Measurements from ENCODE around the gene CTNNAL1.
A peak's percentile ranks its signal among the peaks of the same experiment; 100 is the strongest.

CTNNAL1 gene

DNA sequence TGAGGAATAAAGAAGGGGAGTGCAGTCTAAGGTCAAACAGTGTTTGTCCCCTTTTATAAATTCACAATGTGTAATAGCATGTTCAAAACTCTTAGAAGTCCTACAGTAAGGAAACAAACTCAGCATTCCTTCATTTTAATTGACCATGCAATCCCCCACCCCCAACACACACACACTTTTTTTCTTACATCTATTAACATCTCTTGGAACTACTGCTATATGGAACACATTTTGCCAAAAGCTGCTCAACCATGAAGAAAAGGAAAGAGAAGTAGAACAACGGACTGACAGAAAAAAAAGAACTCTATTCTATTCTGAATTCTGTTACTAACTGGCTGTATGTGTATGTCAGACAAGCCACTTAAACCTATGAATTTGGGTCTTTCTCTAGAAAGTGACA, 2.8 kb upstream of the CTNNAL1 start:
- no peaks in the 10 kb centered on the region for H3K9me3 ChIP-seq (ENCODE audit: control insufficient read depth in 5 of 5, low read length in 5 of 5)
- no peak overlapping the region for H3K9ac ChIP-seq (ENCODE audit: low read length in 5 of 5)
- H3K27ac ChIP-seq (ENCODE audit: low read depth, low read length), result no peak overlapping the region

DNA sequence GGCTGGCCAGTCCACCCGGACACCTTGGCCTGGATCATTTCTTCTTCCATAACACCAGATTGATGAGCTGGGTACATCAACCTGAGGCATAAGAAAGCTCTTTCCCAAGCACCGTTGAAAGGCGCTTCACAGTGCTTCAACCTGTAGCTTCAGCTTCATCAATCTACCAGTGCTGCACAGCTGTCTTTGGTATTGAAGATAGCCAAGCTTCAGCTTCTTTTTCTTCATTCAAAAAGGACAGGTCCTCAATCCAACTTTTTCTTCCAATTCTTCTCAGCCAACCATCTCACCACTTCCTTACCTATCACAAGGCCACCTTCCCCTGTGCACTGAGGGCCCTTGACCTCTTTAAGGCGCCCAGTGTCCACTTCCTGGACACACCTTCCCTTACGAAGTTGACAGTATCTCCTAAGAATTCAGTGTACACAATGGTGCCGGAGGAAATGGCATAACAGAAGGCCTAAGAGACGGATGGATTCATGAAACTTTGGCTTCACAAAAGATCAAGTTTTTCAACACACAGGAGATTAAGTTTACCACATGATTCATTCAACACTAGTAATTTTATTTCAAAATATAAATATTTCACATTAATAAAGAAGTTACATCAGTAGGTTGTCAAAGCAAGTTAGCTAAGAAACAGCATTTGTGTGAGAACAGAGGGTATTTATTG, 1.4 kb upstream of the CTNNAL1 start:
- Histone ChIP-seq H3K9me3 (ENCODE audit: control insufficient read depth in 5 of 5, low read length in 5 of 5) (no peaks in the 10 kb centered on the region), H3K27me3 (ENCODE audit: control insufficient read depth in 5 of 5, insufficient read depth in 4 of 5, low read length in 5 of 5) (no peaks in the 10 kb centered on the region), H3K4me1 (ENCODE audit: control insufficient read depth in 5 of 5, insufficient read depth in 5 of 5, low read length in 5 of 5) (peaks cover 6 to 40% (median 36%) of the 10 kb centered on the region in 5 donors), H3K9ac (ENCODE audit: low read length in 5 of 5) (peak overlapping the region in 2 of 5 donors; percentile 42 to 72), H3K4me3 (ENCODE audit: low read depth in 1 of 5, low read length in 5 of 5) (no peak overlapping the region), H3K36me3 (ENCODE audit: control insufficient read depth in 5 of 5, insufficient read depth in 5 of 5, low read length in 5 of 5) (peaks cover 0 to 8% (median 0%) of the 10 kb centered on the region in 5 donors), H3K27ac (ENCODE audit: low read depth, low read length) (peak overlapping the region; percentile 82)

More for the DNA sequence above, 2.8 kb upstream of the CTNNAL1 start:
- H3K4me1 ChIP-seq (ENCODE audit: control insufficient read depth in 5 of 5, insufficient read depth in 5 of 5, low read length in 5 of 5), result peaks cover 6 to 34% (median 28%) of the 10 kb centered on the region in 5 donors
- no peak overlapping the region for H3K4me3 ChIP-seq (ENCODE audit: low read depth in 1 of 5, low read length in 5 of 5)
- H3K36me3 ChIP-seq (ENCODE audit: control insufficient read depth in 5 of 5, insufficient read depth in 5 of 5, low read length in 5 of 5), result peaks cover 0 to 14% (median 6%) of the 10 kb centered on the region in 5 donors
- no peaks in the 10 kb centered on the region for H3K27me3 ChIP-seq (ENCODE audit: control insufficient read depth in 5 of 5, insufficient read depth in 4 of 5, low read length in 5 of 5)

DNA sequence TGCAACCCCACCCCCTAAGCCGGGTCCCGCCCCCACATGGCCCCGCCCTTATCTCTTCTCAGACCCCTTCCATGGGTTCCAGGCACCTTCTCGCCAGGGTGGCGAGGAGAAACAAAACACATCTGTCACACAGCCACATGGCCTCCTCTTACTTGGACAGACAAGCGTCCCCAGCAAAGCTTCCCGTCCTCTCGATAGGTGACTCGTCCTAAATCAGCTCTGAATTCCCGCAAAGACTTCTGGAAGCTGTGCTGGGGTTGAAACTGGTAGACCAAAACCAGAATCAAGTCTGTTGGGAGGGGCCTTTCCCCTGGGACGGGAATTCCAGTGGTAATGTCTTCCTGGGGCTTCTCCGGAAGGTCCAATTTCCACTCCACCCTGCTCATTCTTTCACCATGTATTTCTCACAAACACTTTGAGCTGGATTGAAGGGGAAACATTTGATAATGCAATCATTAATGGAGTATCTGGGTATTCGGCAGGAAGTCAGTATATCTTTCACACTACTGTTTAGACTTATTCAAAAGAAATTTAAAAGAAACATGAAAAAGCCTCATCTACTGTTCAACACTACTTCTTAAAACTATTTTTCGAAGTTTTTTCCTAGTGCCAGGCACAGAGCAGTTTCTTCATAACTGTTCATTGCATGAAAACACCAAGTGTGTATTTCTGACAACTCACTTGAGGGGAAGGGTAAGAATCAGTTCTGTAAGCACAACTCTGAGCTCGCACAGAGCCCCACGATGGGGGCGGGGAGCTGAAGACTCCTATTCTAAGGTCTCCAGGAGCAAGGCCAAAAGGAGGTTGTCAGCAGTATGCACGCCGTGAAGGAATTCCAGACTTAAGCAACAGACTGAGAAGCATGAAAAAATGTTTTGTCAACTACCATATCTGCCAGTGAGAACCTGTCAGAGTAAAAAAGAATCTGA, 644 bp upstream of the CTNNAL1 start:
- H3K27ac ChIP-seq (ENCODE audit: low read depth, low read length), result peak overlapping the region; percentile 82
- peaks cover 6 to 40% (median 36%) of the 10 kb centered on the region in 5 donors for H3K4me1 ChIP-seq (ENCODE audit: control insufficient read depth in 5 of 5, insufficient read depth in 5 of 5, low read length in 5 of 5)
- H3K4me3 ChIP-seq (ENCODE audit: low read depth in 1 of 5, low read length in 5 of 5), result peak overlapping the region; percentile 63 to 82 (median 75)
- peaks cover 0 to under 1% (median 0%) of the 10 kb centered on the region in 5 donors for H3K36me3 ChIP-seq (ENCODE audit: control insufficient read depth in 5 of 5, insufficient read depth in 5 of 5, low read length in 5 of 5)
- H3K9ac ChIP-seq (ENCODE audit: low read length in 5 of 5), result peak overlapping the region; percentile 42 to 87 (median 72)
- no peaks in the 10 kb centered on the region for H3K9me3 ChIP-seq (ENCODE audit: control insufficient read depth in 5 of 5, low read length in 5 of 5)
- H3K27me3 ChIP-seq (ENCODE audit: control insufficient read depth in 5 of 5, insufficient read depth in 4 of 5, low read length in 5 of 5), result no peaks in the 10 kb centered on the region

DNA sequence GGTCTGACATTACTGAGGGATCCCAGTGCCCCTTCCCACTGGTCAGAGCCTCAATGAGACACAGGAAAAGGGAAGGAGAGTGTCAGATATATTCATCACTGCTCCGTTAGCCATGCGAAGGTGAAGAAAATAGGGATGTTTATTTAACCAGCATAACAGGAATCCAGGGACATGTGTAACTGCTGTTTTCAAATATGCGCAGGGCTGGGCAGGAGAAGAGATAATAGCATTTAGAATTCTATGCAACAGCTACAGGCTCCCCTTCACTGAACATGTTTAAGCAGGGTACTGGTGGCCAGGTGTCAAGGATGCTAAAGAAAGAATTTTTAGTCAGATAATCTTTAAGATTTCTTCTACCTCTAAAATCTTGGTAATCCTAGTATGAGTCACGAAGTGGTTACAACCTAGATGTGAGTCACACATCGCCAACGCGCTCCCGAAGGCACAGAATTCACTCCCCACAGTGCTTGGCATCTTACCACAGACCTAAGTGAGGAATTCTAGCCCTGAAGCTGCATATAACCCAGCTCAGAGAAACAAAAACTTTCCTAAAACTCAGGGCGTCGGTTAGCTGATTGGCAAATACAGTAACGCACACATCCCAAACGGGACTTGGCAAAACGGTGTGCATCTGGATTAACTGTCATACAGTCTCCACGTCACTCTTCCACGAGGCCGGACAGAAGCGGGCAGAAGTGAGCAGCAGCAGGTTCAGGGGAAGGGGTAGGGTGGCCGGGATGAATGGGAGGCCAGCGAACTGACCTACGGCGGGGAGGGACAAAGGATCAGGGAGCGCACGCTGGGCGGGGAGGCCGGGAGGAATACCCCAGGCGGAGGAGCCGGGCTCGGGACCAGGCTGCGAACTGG, 1.1 kb downstream of the CTNNAL1 start:
- Histone ChIP-seq H3K36me3 (ENCODE audit: control insufficient read depth in 5 of 5, insufficient read depth in 5 of 5, low read length in 5 of 5) (no peaks in the 10 kb centered on the region), H3K27me3 (ENCODE audit: control insufficient read depth in 5 of 5, insufficient read depth in 4 of 5, low read length in 5 of 5) (no peaks in the 10 kb centered on the region), H3K9me3 (ENCODE audit: control insufficient read depth in 5 of 5, low read length in 5 of 5) (no peaks in the 10 kb centered on the region), H3K4me1 (ENCODE audit: control insufficient read depth in 5 of 5, insufficient read depth in 5 of 5, low read length in 5 of 5) (peaks cover 6 to 40% (median 37%) of the 10 kb centered on the region in 5 donors), H3K9ac (ENCODE audit: low read length in 5 of 5) (peak overlapping the region; percentile 57 to 96 (median 92)), H3K4me3 (ENCODE audit: low read depth in 1 of 5, low read length in 5 of 5) (peak overlapping the region; percentile 79 to 87 (median 80)), H3K27ac (ENCODE audit: low read depth, low read length) (peak overlapping the region; percentile 90)

DNA sequence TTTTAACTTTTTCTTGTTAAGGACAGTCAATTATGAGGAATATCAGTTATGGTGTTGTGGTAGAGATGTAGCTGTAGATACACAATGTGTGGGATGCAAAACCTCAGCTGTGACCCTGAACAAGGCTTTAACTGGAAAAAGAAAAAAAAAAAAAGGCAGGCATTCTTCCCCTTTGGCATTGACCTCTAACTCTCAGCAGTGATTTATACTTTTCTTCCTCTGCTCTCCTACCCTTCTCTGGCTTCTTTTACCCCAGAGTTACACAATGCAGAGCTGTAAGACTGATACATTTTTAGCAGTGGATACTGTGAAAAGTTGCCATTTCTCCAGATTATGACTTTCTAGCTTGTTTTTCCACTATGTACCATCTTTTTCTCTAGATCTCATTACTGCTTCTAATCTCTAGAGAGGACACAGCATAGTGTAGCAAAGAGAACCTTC, 2.0 kb downstream of the CTNNAL1 start:
- Histone ChIP-seq H3K27me3 (ENCODE audit: control insufficient read depth in 5 of 5, insufficient read depth in 4 of 5, low read length in 5 of 5) (no peaks in the 10 kb centered on the region), H3K4me1 (ENCODE audit: control insufficient read depth in 5 of 5, insufficient read depth in 5 of 5, low read length in 5 of 5) (peaks cover 6 to 42% (median 39%) of the 10 kb centered on the region in 5 donors), H3K4me3 (ENCODE audit: low read depth in 1 of 5, low read length in 5 of 5) (peak overlapping the region in 1 of 5 donors; percentile 79), H3K9ac (ENCODE audit: low read length in 5 of 5) (peak overlapping the region in 2 of 5 donors; percentile 8 to 36), H3K27ac (ENCODE audit: low read depth, low read length) (peak overlapping the region; percentile 85), H3K36me3 (ENCODE audit: control insufficient read depth in 5 of 5, insufficient read depth in 5 of 5, low read length in 5 of 5) (no peaks in the 10 kb centered on the region), H3K9me3 (ENCODE audit: control insufficient read depth in 5 of 5, low read length in 5 of 5) (no peaks in the 10 kb centered on the region)

DNA sequence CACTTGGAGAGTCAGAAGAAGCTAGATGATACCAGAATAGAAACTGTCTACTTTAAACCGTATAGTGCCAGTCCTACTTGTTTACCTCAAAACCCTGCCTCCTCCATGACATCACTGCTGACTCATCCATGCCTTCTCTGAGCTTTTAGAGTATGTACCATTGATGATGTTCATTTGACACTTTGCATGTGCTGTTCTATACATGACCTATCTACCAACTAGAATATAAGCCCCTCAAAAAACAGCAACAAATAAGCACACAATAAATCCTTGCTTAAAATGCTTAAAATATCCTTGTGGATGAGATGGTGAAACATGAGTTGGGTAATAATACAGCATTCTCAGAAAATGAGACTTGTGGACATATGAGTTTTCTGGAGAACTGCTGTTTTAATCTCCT, 2.6 kb downstream of the CTNNAL1 start:
- Histone ChIP-seq H3K36me3 (ENCODE audit: control insufficient read depth in 5 of 5, insufficient read depth in 5 of 5, low read length in 5 of 5) (no peaks in the 10 kb centered on the region), H3K27ac (ENCODE audit: low read depth, low read length) (peak overlapping the region; percentile 85), H3K9ac (ENCODE audit: low read length in 5 of 5) (no peak overlapping the region), H3K9me3 (ENCODE audit: control insufficient read depth in 5 of 5, low read length in 5 of 5) (no peaks in the 10 kb centered on the region), H3K4me1 (ENCODE audit: control insufficient read depth in 5 of 5, insufficient read depth in 5 of 5, low read length in 5 of 5) (peaks cover 6 to 44% (median 39%) of the 10 kb centered on the region in 5 donors), H3K27me3 (ENCODE audit: control insufficient read depth in 5 of 5, insufficient read depth in 4 of 5, low read length in 5 of 5) (no peaks in the 10 kb centered on the region), H3K4me3 (ENCODE audit: low read depth in 1 of 5, low read length in 5 of 5) (no peak overlapping the region)

DNA sequence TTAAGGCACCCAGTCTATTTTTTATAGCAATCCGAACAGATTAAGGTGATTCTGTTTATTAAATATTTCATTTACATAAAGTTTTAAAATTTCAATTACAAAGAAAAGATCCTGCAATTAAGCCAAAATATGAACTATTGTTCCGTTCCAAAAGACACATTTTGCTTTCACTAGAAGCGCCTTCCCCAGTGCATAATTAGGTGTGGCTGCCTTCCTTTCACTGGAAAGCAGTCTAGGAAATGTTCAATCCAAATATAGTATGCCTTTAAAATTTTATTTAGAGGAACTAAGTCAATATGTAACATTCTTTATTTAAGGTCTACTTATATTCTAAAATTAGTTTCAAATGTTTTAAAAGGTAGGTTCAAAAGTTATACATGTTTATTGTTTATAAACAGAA, 7.6 kb downstream of the CTNNAL1 start:
- Histone ChIP-seq H3K9me3 (ENCODE audit: control insufficient read depth in 5 of 5, low read length in 5 of 5) (peaks cover 3 to 14% (median 10%) of the 10 kb centered on the region in 5 donors), H3K27ac (ENCODE audit: low read depth, low read length) (no peak overlapping the region), H3K4me3 (ENCODE audit: low read depth in 1 of 5, low read length in 5 of 5) (no peak overlapping the region), H3K4me1 (ENCODE audit: control insufficient read depth in 5 of 5, insufficient read depth in 5 of 5, low read length in 5 of 5) (peaks cover 0 to 17% (median under 1%) of the 10 kb centered on the region in 5 donors), H3K36me3 (ENCODE audit: control insufficient read depth in 5 of 5, insufficient read depth in 5 of 5, low read length in 5 of 5) (peaks cover 0 to 11% (median 0%) of the 10 kb centered on the region in 5 donors), H3K27me3 (ENCODE audit: control insufficient read depth in 5 of 5, insufficient read depth in 4 of 5, low read length in 5 of 5) (no peaks in the 10 kb centered on the region), H3K9ac (ENCODE audit: low read length in 5 of 5) (no peak overlapping the region)

DNA sequence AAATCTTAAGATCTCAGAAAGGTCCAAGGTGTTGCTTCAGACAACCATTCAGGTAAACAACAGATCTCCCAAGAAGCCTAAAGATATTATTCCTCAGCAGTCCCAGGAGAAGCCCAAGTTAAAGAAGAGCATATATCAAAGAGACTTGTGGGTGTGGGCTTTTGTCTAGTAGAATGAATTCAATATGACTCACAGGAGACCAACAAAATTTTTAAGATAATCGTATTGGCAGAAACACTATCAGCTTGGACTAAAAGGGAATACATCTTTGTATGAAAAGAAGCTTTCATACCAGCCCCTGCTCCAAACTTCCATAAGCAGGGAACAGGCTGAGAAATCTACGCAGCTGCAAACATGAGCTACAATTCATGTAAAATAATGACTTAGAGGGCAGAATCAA, 10.2 kb downstream of the CTNNAL1 start:
- Histone ChIP-seq H3K36me3 (ENCODE audit: control insufficient read depth in 5 of 5, insufficient read depth in 5 of 5, low read length in 5 of 5) (peaks cover 0 to 11% (median 0%) of the 10 kb centered on the region in 5 donors), H3K4me3 (ENCODE audit: low read depth in 1 of 5, low read length in 5 of 5) (no peak overlapping the region), H3K27me3 (ENCODE audit: control insufficient read depth in 5 of 5, insufficient read depth in 4 of 5, low read length in 5 of 5) (no peaks in the 10 kb centered on the region), H3K4me1 (ENCODE audit: control insufficient read depth in 5 of 5, insufficient read depth in 5 of 5, low read length in 5 of 5) (peaks cover 0 to 11% (median 0%) of the 10 kb centered on the region in 5 donors), H3K9ac (ENCODE audit: low read length in 5 of 5) (no peak overlapping the region), H3K27ac (ENCODE audit: low read depth, low read length) (no peak overlapping the region), H3K9me3 (ENCODE audit: control insufficient read depth in 5 of 5, low read length in 5 of 5) (peaks cover 3 to 14% (median 10%) of the 10 kb centered on the region in 5 donors)

DNA sequence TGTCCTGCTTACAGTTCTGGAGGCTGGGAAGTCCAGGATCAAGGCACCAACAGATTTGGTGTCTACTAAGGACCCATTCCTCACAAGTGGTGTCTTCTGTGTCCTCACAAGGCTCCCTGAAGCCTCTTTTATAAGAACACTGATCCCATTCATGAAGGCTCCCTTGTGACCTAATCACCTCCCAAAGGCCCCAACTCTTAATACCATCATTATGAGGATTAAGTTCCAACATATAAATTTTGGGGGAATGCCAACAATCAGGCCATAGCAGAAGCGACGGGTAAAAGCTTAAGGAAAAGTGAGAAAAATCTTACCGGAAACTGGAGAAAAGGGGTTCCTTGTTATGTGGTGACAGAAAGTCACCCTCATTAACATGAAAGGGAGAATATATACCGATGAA, 11.2 kb downstream of the CTNNAL1 start:
- no peak overlapping the region for H3K9ac ChIP-seq (ENCODE audit: low read length in 5 of 5)
- no peak overlapping the region for H3K27ac ChIP-seq (ENCODE audit: low read depth, low read length)

More for the DNA sequence above, 11.2 kb downstream of the CTNNAL1 start:
- peaks cover 0 to 11% (median 0%) of the 10 kb centered on the region in 5 donors for H3K36me3 ChIP-seq (ENCODE audit: control insufficient read depth in 5 of 5, insufficient read depth in 5 of 5, low read length in 5 of 5)
- H3K9me3 ChIP-seq (ENCODE audit: control insufficient read depth in 5 of 5, low read length in 5 of 5), result peaks cover 3 to 14% (median 10%) of the 10 kb centered on the region in 5 donors
- H3K4me3 ChIP-seq (ENCODE audit: low read depth in 1 of 5, low read length in 5 of 5), result no peak overlapping the region
- H3K27me3 ChIP-seq (ENCODE audit: control insufficient read depth in 5 of 5, insufficient read depth in 4 of 5, low read length in 5 of 5), result no peaks in the 10 kb centered on the region
- H3K4me1 ChIP-seq (ENCODE audit: control insufficient read depth in 5 of 5, insufficient read depth in 5 of 5, low read length in 5 of 5), result peaks cover 0 to 13% (median 0%) of the 10 kb centered on the region in 5 donors

Data from subcutaneous abdominal adipose tissue (tissue), 5 donors.